Heart right ventricle (tissue), 16 donors: ENCODE data around the gene SFT2D1. TPM values are rescaled to one million over a fixed set of nuclear protein-coding genes. Genes with fewer than 3 reads are reported as not detected.

Source experiments
- ATAC-seq, 8 donors: fragments of 200-7000 bp; cut with Tn5 transposase; one replicate each; pipeline ENCODE4 v1.9.1; 2020; ENCODE audit warnings: mild to moderate bottlenecking in 8 of 8, moderate library complexity in 8 of 8, moderate number of reproducible peaks in 1 of 8
- DNase-seq, 2 donors: peaks; one replicate each; pipeline ENCODE4 v3.0.0-alpha.2; 2020
- H3K27ac ChIP-seq, 10 donors: fragments of 200-600 bp; sonication (generic) in 2 of 10; one replicate each; pipeline versions ENCODE4 v1.5.0 to v1.8.0; 2020 to 2022; ENCODE audit warnings: mild to moderate bottlenecking in 3 of 10
- H3K27me3 ChIP-seq, 7 donors: fragments of 200-600 bp; one replicate each; pipeline ENCODE4 v1.8.0; 2021 to 2022; ENCODE audit warnings: mild to moderate bottlenecking in 2 of 7
- H3K36me3 ChIP-seq, 9 donors: fragments of 200-600 bp; sonication (generic) in 1 of 9; one replicate each; pipeline versions ENCODE4 v1.5.0 to v1.8.0; 2020 to 2022; ENCODE audit warnings: mild to moderate bottlenecking in 2 of 9
- H3K4me1 ChIP-seq, 9 donors: fragments of 200-600 bp; sonication (generic) in 1 of 9; one replicate each; pipeline versions ENCODE4 v1.5.0 to v1.8.0; 2020 to 2022; ENCODE audit warnings: mild to moderate bottlenecking in 4 of 9
- H3K4me3 ChIP-seq, 10 donors: fragments of 200-600 bp; sonication (generic) in 2 of 10; one replicate each; pipeline versions ENCODE4 v1.5.0 to v1.8.0; 2020 to 2022; ENCODE audit warnings: mild to moderate bottlenecking in 7 of 10, moderate library complexity in 2 of 10
- H3K9me3 ChIP-seq, 11 donors: fragments of 200-600 bp in 10 of 11; sonication (generic) in 2 of 11; one replicate each; pipeline versions ENCODE4 v1.5.0 to v1.8.0; 2013 to 2022; ENCODE audit warnings: mild to moderate bottlenecking in 2 of 11, control low read depth in 1 of 11, moderate library complexity in 1 of 11
- CTCF ChIP-seq, 9 donors: fragments of 200-600 bp; sonication (generic) in 2 of 9; IDR thresholded peaks; one replicate each; pipeline versions ENCODE4 v1.5.0 to v1.8.0; 2021 to 2022; ENCODE audit warnings: antibody characterized with exemption in 9 of 9, mild to moderate bottlenecking in 5 of 9, moderate library complexity in 1 of 9
- WGBS, 2 donors: extraction: QIAGEN DNeasy Blood & Tissue Kit; methylation state at CpG; one replicate each; pipeline ENCODE4 v1.1.7; 2013; ENCODE audit warnings: inconsistent platforms in 1 of 2; 5-methylcytosine and 5-hydroxymethylcytosine counted together
- intact Hi-C, 10 donors: fragments of 100-400 bp; cut with DNase I; formaldehyde crosslinking; loops; one replicate each; pipeline versions ENCODE4 v1.11.1 to v1.14.2; 2022
- polyA plus RNA-seq, 2 donors: library from polyadenylated mRNA; stranded (reverse); fragments of 200-250 nt; gene quantifications; one replicate each; pipeline ENCODE4 v1.2.3, GENCODE V29; 2013
- total RNA-seq, 10 donors: library from RNA; stranded (reverse); fragmentation: NEBNext Ultra II Directional in 3 of 10; extraction: Animal tissue kit (Norgen Biotek cat#: 25700) in 3 of 10; gene quantifications; one replicate each; pipeline versions ENCODE4 v1.2.1 to v1.2.4, GENCODE V29; 2021 to 2023
- donor health status: Arrhythmogenic right ventricular cardiomyopathy.
- donor health status: ischemic (EF 13 %, LVEDD 7.1; RV severe dilation, severe dysfunction).
- donor health status: healthy with polysubstance abuse.
- donor health status: DM: no; HTN: yes; CAD: no.
- donor health status: DM: no; HTN: no; CAD: no.
- donor health status: ischemic (EF 25% LVEDD 6.9; RV normal size, moderate dysfunction).
- donor health status: ischemic (EF 25% LVEDD 5.7; RV mildly dilated, moderate dysfunction).
- donor health status: healthy.
- donor health status: DM: yes; HTN: yes; CAD: no.
- donor health status: Ischemic cardiomyopathy.
- donor health status: ischemic (EF 35%, LVEDD 5.7; RV mildly dilated, moderate dysfunction).
- donor health status: nonischemic (EF 11% LVEDD 7.7; RV severe dilation, severe dysfunction).
- donor health status: DM: yes; HTN: yes; CAD: no.
- donor health status: PGD.
- donor health status: ischemic (EF 29% LVEDD 5.4; RV normal size, mild dysfunction).
- donor health status: nonischemic (EF 23%, LVEDD 6.1; RV moderate dilation, normal function).

SFT2D1 gene
- total and polyA plus RNA-seq, 12 donors: 15.6 to 43.6 (median 22.1) TPM

GRCh38 chr6:166370489-166370888 is 28.1 kb upstream of the SFT2D1 start:
- 94% methylated on average over 3 of the region's 3 CpGs for WGBS, 2 donors
- peaks cover 4 to 69% (median 31%) of the 10 kb centered on the region in 9 donors for H3K4me1 ChIP-seq
- peaks cover 0 to 43% (median 3%) of the 10 kb centered on the region in 9 donors for H3K36me3 ChIP-seq
- no peaks in the 10 kb centered on the region for H3K27me3 ChIP-seq
- H3K27ac ChIP-seq: peak overlapping the region in 1 of 10 donors; percentile 56
- TF ChIP-seq CTCF (IDR thresholded peaks at IDR 0.05): no peak
- H3K9me3 ChIP-seq: no peaks in the 10 kb centered on the region
- ATAC-seq (no peak), DNase-seq (no peak)
- intact Hi-C loops: no loop called here
- no peak overlapping the region for H3K4me3 ChIP-seq

- ATAC-seq (no peak), DNase-seq (no peak)
- Histone ChIP-seq H3K36me3 (peaks cover 0 to 49% (median 3%) of the 10 kb centered on the region in 9 donors), H3K27ac (peak overlapping the region in 2 of 10 donors; percentile 36 to 56), H3K4me3 (no peak overlapping the region), H3K9me3 (no peaks in the 10 kb centered on the region), H3K4me1 (peaks cover 6 to 75% (median 32%) of the 10 kb centered on the region in 9 donors), H3K27me3 (no peaks in the 10 kb centered on the region)
- intact Hi-C loops: no loop called here
- WGBS, 2 donors: 40 to 44% methylated on average over 3 of the region's 3 CpGs
- TF ChIP-seq CTCF (IDR thresholded peaks at IDR 0.05): no peak
These were observed 27.4 kb upstream of the SFT2D1 start for GRCh38 chr6:166369782-166370181.

GRCh38 chr6:166366921-166367320 is 24.6 kb upstream of the SFT2D1 start:
- no peak for TF ChIP-seq CTCF (IDR thresholded peaks at IDR 0.05)
- DNase-seq: peak in 1 of 2 donors; percentile 68
- intact Hi-C loops: no loop called here
- ATAC-seq: peak in 2 of 8 donors; percentile 35 to 46
- Histone ChIP-seq H3K27me3 (no peaks in the 10 kb centered on the region), H3K4me3 (no peak overlapping the region), H3K36me3 (peaks cover 0 to 72% (median 3%) of the 10 kb centered on the region in 9 donors), H3K27ac (peak overlapping the region in 6 of 10 donors; percentile 0 to 88 (median 84)), H3K4me1 (peaks cover 6 to 92% (median 56%) of the 10 kb centered on the region in 9 donors), H3K9me3 (no peaks in the 10 kb centered on the region)
- WGBS, 2 donors: 76 to 87% methylated on average over 3 of the region's 3 CpGs

GRCh38 chr6:166365806-166366205 is 23.5 kb upstream of the SFT2D1 start:
- 47 to 64% methylated on average over 6 of the region's 6 CpGs for whole genome bisulfite sequencing, 2 donors
- no peak for ATAC-seq
- Histone ChIP-seq H3K9me3 (no peaks in the 10 kb centered on the region), H3K27ac (peak overlapping the region in 9 of 10 donors; percentile 41 to 88 (median 71)), H3K36me3 (peaks cover 0 to 72% (median 3%) of the 10 kb centered on the region in 9 donors), H3K4me1 (peaks cover 6 to 90% (median 57%) of the 10 kb centered on the region in 9 donors), H3K27me3 (no peaks in the 10 kb centered on the region), H3K4me3 (no peak overlapping the region)
- DNase-seq: no peak
- TF ChIP-seq CTCF (IDR thresholded peaks at IDR 0.05): no peak
- intact Hi-C loops: loop anchor here in 2 of 10 donors (2.0 kb wide), 2 partner anchors 15 to 17 kb away; partner anchors contain the start of gene MPC1 (in 1 of the 2)
